HEK293T (cell line): ENCODE results near the gene TWNK.

Experiments
- CTCF ChIA-PET: fragments of 350-600 bp; formaldehyde crosslinking; extraction: SDS; loops from one replicate; lab custom pipeline; 2021; ENCODE audit warnings: antibody characterized with exemption, inconsistent platforms; lab: Yijun Ruan, JAX
- POLR2A ChIA-PET: fragments of 350-600 bp; formaldehyde crosslinking; extraction: SDS; loops from one replicate; lab custom pipeline; 2020; ENCODE audit warnings: antibody characterized with exemption, inconsistent platforms; lab: Yijun Ruan, JAX
- DNase-seq: peaks from one replicate; pipeline ENCODE4 v3.0.0; 2012; ENCODE audit warnings: mixed read lengths; ENCODE audit errors: extremely low spot score
- ARNT ChIP-seq: fragments of 450-650 bp; IDR thresholded peaks from 2 replicates; pipeline ENCODE4 v1.6.1; 2017; ENCODE audit warnings: mild to moderate bottlenecking
- BHLHE40 ChIP-seq: fragments of 450-650 bp; IDR thresholded peaks from 2 replicates; pipeline ENCODE4 v1.6.1; 2016; ENCODE audit warnings: mild to moderate bottlenecking, moderate library complexity, borderline replicate concordance
- CTBP1 ChIP-seq: fragments of 450-650 bp; IDR thresholded peaks from 2 replicates; pipeline ENCODE4 v1.6.1; 2016; ENCODE audit warnings: borderline replicate concordance
- ELF4 ChIP-seq: fragments of 450-650 bp; IDR thresholded peaks from 2 replicates; pipeline ENCODE4 v1.6.1; 2017; ENCODE audit warnings: antibody characterized with exemption
- FOXA1 ChIP-seq: fragments of 450-650 bp; IDR thresholded peaks from 2 replicates; pipeline ENCODE4 v1.6.1; 2016; ENCODE audit warnings: mild to moderate bottlenecking
- FOXK2 ChIP-seq: fragments of 450-650 bp; IDR thresholded peaks from 2 replicates; pipeline ENCODE4 v1.6.1; 2016; ENCODE audit warnings: mild to moderate bottlenecking
- FOXM1 ChIP-seq: fragments of 450-650 bp; IDR thresholded peaks from 2 replicates; pipeline ENCODE4 v1.6.1; 2017; ENCODE audit warnings: mild to moderate bottlenecking, borderline replicate concordance
- HDGF ChIP-seq: fragments of 450-650 bp; IDR thresholded peaks from 2 replicates; pipeline ENCODE4 v1.6.1; 2017; ENCODE audit warnings: antibody characterized with exemption, borderline replicate concordance
- L3MBTL2 ChIP-seq: fragments of 450-650 bp; conservative IDR thresholded peaks from 2 replicates; pipeline ENCODE4 v1.6.1; 2016; ENCODE audit warnings: mild to moderate bottlenecking
- LEF1 ChIP-seq: fragments of 450-650 bp; IDR thresholded peaks from 2 replicates; pipeline ENCODE4 v1.6.1; 2017; ENCODE audit warnings: mild to moderate bottlenecking, borderline replicate concordance
- NFRKB ChIP-seq: fragments of 450-650 bp; IDR thresholded peaks from 2 replicates; pipeline ENCODE4 v1.6.1; 2016; ENCODE audit warnings: mild to moderate bottlenecking, moderate library complexity
- PKNOX1 ChIP-seq: fragments of 450-650 bp; IDR thresholded peaks from 2 replicates; pipeline ENCODE4 v1.6.1; 2016
- SP1 ChIP-seq: fragments of 450-650 bp; IDR thresholded peaks from 2 replicates; pipeline ENCODE4 v1.6.1; 2017
- SUZ12 ChIP-seq: fragments of 450-650 bp; IDR thresholded peaks from 2 replicates; pipeline ENCODE4 v1.6.1; 2016; ENCODE audit warnings: mild to moderate bottlenecking
- TARDBP ChIP-seq: fragments of 450-650 bp; IDR thresholded peaks from 2 replicates; pipeline ENCODE4 v1.6.1; 2016
- ZNF384 ChIP-seq: fragments of 450-650 bp; IDR thresholded peaks from 2 replicates; pipeline ENCODE4 v1.6.1; 2016

The TWNK gene

GRCh38 chr10:101005869-101006567 is 18.7 kb downstream of the TWNK start:
- DNase-seq: no peak
- CTCF ChIA-PET: no interaction called here
- TF ChIP-seq NFRKB (no peak), BHLHE40 (no peak), FOXK2 (no peak), LEF1 (no peak), L3MBTL2 (no peak), FOXA1 (no peak), SP1 (no peak), SUZ12 (no peak), TARDBP (no peak), ARNT (no peak), HDGF (no peak), PKNOX1 (no peak), ZNF384 (no peak), FOXM1 (no peak), ELF4 (no peak), CTBP1 (no peak)
- POLR2A ChIA-PET: interaction anchor here (1.1 to 1.7 kb wide), 5 partner anchors 8 to 19 kb away, joined by 3 to 5 read pairs (median 4); partner anchors contain the start of genes MRPL43 and TWNK

GRCh38 chr10:101006593-101007098 is 19.3 kb downstream of the TWNK start:
- POLR2A ChIA-PET: interaction anchor here (1.1 to 1.7 kb wide), 6 partner anchors 8 to 93 kb away, joined by 3 to 5 read pairs (median 4); partner anchors contain the start of genes MRPL43 and TWNK
- CTCF ChIA-PET: interaction anchor here (1.2 to 2.6 kb wide), 2 partner anchors 8 to 39 kb away, joined by 4 to 12 read pairs; no protein-coding TSS in a partner anchor
- DNase-seq: no peak
- TF ChIP-seq NFRKB (no peak), PKNOX1 (no peak), ZNF384 (no peak), HDGF (no peak), CTBP1 (no peak), LEF1 (no peak), TARDBP (no peak), ELF4 (no peak)

- no peak for DNase-seq
- no peak for TF ChIP-seq L3MBTL2
- no peak for TF ChIP-seq ZNF384
- TF ChIP-seq FOXA1: no peak
- no peak for TF ChIP-seq HDGF
- TF ChIP-seq PKNOX1: no peak
- TF ChIP-seq FOXK2: no peak
- TF ChIP-seq ARNT: no peak
- no peak for TF ChIP-seq TARDBP
- TF ChIP-seq FOXM1: no peak
- TF ChIP-seq BHLHE40: no peak
- TF ChIP-seq CTBP1: no peak
- TF ChIP-seq ELF4: no peak
- TF ChIP-seq SP1: no peak
- TF ChIP-seq NFRKB: no peak
- POLR2A ChIA-PET: interaction anchor here (1.1 to 1.7 kb wide), 6 partner anchors 9 to 94 kb away, joined by 3 to 5 read pairs (median 4); partner anchors contain the start of genes MRPL43 and TWNK
- CTCF ChIA-PET: interaction anchor here (0.6 to 2.6 kb wide), 4 partner anchors 9 to 1484 kb away, joined by 3 to 12 read pairs (median 4); no protein-coding TSS in a partner anchor
Observed at GRCh38 chr10:101007099-101007711, 19.9 kb downstream of the TWNK start.

- POLR2A ChIA-PET: interaction anchor here (1.3 to 1.7 kb wide), 4 partner anchors 10 to 95 kb away, joined by 3 to 4 read pairs (median 4); no protein-coding TSS in a partner anchor
- no peak for DNase-seq
- CTCF ChIA-PET: interaction anchor here (0.6 to 2.6 kb wide), 3 partner anchors 10 to 1485 kb away, joined by 3 to 12 read pairs (median 4); no protein-coding TSS in a partner anchor
- TF ChIP-seq BHLHE40 (no peak), NFRKB (no peak), TARDBP (no peak), SP1 (no peak), LEF1 (no peak), HDGF (no peak), FOXM1 (no peak), FOXK2 (no peak), FOXA1 (no peak), PKNOX1 (no peak), ARNT (no peak), L3MBTL2 (no peak), SUZ12 (no peak), ELF4 (no peak), ZNF384 (no peak), CTBP1 (no peak)
Observed at GRCh38 chr10:101007915-101008822, 20.8 kb downstream of the TWNK start.
